Activated T-helper 1 cell treated with anti-CD3 and anti-CD28 coated beads, Interleukin-2, amount 50 U/mL, for 16 hours (primary cell): ENCODE measurements around the gene LTBP3.

Experiments used
- DNase-seq, 2 donors: peaks; one replicate each; pipeline ENCODE4 v3.0.0-alpha.2; 2020; ENCODE audit warnings: low read depth in 1 of 2, low spot score in 1 of 2

Gene LTBP3

DNA sequence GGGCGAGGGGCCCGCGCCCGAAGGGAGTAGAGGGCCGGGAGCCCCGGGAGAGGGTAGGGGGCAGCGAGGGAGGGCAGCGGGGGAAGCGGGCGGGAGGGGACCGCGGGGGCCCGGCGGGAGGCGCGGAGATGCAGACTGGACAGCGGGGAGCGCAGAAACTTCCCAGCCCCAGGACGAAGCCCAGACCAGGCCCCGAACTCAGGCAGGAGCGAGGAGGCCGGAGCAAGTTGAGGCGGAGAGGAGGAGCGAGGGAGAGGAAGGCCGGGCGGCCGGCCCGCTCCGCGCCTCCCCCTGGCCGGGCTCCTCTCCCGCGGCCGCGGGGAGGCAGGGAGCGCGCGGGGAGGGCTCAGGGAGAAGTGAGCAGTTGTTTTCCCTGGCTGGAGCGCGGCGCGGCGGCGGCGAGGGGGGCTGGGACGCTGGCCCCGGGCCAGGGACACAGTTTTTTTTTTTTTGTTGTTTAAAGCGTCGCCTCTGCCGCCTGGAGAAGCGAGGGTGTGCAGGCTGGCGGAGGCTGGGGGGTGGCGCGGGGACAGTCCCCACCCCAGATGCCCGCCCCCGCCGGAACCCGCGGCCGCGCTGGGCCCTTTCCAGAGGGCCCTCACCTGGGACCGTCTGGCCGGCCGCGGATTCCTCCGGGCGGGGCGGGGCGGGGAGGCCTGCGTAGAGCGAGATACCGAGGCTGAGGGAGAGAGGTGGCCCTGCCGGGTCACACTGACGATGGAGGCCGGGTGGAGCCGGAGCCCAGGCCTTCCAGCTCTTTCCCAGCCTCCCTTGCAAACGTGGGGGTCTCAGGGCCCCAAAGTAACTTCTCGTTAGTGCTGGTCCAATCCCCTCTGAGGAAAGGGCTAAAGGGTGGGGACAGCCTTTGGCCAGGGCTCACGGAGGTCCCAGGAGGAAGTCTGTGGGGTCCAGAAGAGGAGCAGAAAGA lies at the start of gene LTBP3:
Gene LTBP3 (minus strand): TSS at position 358 of the 928 bp plus-strand sequence. CDS start 400 bp downstream, outside the sequence.
- DNase-seq = no peak

DNA sequence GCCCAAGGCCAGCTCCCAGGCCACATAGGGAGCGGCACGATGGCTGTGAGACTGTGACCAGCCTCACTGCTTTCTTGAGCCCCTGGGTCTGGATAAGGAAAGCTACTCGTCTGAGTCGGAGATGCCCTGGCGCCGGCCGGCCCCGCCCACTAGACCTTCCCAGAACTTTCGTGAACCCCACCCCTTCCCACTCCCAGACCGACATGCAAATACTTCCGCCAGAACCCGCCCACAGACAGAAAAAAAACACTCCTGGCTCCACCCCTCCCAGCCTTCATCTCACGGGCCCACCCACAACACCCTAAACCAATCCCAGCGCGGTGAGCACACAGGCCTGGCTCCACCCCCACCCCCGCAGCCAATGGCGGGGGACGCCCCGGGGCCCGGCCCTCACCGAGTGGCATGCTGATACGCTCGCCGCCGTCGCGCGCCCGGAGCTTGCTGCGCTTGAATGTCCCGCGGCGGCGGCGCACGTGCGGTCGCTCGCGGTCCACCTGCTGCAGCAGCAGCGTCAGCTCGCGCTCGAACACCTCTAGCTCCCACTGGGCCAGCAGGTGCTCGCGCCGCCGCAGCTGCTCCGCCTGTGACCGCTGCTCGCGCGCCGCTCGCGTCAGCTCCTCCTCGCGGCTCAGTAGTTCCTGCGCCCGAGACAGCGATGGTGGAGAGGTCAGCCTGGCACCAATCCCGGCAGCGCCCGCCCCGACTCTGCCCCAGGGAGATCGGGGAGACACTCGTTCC lies 48.9 kb upstream of the LTBP3 start:
- no peak for DNase-seq

DNA sequence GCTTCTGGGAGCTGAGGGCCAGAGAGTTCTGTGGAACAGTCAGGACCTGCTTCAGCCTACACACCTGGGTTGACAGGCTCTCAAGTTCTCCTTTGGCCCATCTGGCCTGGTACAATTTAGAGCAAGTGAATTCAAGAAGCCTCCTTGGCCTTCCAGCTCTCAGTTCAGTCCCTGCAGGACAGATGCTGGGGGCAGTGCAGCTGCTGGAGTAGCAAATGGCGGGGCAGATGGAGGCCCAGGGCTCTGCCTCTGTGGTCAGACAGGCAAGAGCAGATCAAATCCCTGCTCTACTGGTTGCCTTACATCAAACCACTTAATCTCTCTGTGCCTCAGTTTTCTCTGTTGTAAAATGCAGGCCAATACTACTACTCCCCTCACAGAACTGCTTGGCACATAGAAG lies 46.1 kb upstream of the LTBP3 start:
- no peak for DNase-seq

DNA sequence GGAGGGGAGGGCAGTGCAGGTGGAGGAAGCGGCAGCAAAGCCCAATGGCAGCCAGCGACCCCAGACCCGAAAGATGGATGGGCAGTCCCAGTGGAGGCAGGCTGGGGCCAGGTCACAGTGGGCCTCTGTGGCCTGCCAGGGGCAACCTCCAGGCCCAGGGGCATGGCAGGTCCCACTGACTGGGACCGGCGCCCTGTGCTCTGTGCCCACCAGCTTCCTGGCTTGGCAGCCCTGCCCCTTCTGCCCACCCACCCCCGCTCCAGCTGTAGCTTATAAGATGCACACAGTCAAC lies 41.7 kb upstream of the LTBP3 start:
- no peak for DNase-seq

DNA sequence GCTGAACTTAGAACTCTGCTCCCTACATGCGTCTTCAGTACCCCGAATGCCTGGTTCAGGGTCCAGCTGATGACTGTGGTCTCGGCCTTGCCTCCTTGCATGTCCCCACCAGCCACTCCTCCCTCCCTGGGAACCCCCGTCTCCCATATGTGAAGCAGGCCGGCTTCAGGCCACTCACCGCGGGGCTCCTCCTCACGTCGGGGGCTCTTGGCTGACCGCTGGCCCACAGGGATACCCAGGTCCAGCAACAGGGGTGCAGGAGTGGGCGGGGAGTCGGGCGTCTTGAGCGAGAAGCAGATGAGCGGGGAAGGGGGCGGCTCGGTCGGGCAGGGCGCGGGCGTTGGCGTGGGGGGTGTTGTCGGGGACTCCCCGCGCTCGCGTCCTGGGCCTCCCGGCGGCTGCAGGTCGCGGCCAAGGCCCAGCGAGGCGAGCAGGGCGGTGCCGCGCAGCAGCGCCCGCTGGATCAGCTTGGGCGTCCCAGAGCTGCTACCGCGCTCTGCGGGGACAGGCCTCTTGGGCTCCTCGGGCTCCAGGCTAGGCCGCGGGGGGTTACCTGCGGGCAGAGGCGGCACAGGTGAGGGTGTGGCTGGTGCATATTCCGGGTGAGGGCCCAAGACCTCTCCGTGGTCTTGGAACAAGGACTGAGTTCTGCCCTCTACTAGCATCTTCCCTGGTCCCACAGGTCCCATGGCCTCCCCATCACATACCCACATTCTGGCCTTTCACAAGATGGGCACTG lies 41.2 kb upstream of the LTBP3 start:
- no peak for DNase-seq

DNA sequence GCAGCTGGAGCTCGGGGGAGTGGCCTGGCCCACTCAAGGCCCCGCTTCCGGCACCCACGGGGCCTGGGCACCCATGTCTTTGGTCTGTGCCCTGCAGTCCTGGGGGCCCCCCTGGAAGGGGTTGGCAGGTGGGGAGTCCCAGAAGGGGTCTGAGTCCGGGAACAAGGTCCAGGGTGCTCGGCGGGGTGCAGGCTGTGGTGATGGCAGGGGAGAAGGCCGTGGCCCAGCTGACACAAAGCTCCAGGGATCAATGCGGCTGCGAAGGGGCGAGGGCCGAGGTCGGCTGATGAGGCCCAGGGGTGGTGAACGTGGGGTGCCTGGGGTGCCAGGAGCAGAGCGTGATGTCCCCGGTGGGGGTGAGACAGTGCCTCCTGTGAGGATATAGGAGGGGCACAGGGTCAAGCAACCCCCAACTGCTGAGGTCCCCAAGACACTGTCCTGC lies 40.1 kb upstream of the LTBP3 start:
- DNase-seq = no peak

DNA sequence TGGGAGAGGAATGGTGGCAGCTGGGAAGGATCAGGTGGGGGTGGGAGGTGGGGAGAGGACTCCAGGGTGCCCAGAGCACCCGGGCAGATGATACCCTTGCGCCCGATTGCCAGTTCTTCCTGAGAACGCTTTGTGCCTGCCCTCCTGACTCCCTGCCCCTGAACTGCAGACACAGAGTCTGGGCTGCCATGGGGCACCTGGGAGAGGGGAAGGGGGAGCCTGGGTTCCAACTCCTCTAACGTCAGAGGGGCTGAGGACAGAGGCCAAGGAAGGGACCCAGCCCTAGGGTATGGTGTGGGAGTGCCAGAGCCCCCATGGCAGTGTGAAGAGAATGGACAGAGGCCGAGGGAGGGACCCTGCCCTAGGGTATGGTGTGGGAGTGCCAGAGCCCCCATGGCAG lies 38.4 kb upstream of the LTBP3 start:
- no peak for DNase-seq

DNA sequence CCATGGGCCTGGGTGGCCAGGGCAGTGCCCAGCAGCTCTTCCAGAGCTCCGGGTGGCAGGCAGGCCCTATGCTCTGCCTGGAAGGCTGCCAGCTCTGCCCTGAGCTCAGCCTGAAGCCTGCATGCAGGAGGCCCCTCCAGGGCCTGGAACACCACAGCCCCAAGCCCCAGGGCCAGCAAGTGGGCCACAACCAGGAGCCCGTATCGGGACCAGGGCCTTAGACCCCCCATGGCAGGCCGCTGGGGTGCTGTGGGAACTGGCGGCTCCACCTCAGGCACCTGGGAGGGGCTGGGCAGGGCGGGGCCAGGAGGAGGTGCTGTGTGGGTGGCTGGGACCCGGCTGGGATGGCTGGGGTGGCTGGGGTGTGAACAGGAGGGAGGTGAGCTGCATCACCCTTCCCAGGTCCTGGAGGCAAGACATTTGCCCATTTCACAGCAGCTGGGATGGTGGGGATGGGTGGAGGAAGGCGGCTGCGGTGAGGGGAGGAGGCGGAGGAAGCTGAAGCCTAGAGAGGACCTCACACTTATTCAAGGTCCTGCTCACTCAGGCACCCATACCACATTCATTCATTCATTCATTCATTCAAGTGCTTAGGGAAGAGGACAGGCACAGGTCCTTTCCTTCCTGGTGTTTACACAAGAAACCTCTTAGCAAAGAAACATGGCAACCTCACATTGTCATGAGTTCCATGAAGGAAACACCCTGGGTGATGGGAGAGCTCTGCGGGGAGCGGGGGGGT lies 37.6 kb upstream of the LTBP3 start, which contains the start of gene KCNK7:
Gene KCNK7 (minus strand): TSS at position 258 of the 739 bp plus-strand sequence. CDS start 28 bp downstream, at position 230.
- DNase-seq = no peak

DNA sequence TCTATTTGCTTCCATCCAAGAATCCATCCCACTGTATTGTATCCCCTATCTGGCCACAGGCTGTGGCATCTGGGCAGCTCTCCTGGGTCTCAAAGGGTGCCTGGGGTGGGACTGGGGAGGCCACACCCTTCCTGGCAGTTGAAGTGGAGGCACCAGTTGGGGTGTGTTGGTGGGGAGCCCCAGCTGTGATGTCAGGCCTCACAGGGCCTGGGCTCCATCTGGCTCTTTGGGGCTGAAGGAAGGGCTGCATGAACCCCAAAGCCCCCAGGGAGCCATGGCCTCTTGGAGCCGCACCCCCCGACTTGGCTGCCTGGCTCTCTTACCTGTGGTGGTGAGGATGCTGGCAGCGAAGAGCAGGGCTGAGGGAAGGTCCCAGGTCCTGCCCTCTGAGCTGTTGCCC lies 37.0 kb upstream of the LTBP3 start:
- no peak for DNase-seq

DNA sequence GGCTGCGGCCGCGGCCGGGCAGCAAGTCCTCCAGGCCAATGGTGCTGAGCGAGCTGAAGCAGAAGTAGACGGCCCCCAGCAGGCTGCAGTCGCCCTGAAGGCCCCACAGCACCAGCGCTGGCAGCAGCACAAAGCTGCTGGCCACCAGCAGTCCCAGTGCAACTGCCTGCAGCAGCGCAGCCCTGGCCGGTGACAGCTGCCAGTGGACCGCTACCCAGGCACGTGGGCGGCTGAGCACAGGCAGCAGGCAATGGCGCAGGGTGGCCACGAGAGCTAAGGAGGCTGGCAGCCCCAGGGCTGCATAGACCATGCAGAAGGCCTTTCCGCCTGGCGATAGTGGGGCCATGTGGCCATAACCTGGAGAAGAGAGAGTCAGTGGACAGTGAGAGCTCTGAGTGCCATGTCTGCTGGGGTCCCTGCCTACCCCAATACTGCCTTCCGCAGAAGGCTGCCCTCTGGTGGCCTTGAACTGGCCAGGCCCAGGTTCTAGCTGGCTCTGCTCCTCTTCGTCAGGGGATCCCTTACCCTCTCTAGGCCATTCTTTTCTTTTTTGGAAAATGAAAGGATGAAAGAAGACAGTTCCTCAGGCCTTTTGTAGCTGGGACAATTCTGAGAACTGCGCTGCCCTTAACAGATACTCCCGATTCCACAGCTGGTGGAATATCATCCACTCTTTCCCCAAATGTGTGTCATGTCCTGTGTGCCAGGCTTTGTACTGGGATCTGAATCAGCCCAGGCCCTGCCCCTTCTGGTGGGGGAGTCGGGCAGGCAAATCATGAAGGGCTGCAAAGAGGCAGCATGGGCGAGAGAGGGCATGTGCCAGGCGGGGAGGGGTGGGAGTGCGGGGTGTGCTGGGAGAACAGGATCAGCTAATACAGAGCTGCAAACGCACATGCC lies 35.6 kb upstream of the LTBP3 start:
- no peak for DNase-seq

DNA sequence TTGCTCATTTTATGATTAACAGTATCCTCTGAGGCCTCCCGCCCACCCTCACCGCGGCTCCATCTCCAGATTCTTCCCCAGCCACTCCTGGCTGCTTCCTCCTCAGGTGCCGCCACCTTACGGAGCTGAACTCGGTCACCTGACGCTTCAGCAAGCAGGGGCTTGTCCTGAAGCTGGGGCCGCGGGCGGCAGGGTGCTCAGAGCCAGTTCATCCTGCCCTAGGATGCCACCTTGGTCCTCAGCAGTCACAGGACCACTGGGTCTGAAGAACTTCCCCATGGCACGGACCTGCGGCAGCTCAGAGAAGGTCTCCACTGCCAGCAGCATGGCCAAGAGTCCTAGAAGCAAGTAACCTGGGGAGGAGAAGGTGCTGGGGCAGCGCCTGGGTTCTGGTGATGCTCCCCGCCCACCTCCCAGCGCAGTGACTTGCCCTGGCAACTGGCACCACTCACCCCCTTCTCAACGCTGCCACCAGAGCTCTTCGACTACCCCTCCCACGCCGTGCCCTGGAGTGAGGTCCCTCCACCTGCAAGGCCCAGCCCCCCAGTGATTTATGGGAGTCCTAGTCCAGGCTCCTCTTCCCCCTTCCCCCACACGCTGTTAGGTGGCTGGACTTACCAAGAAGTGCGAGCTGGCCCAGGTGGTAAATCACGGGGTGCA lies 34.8 kb upstream of the LTBP3 start:
- no peak for DNase-seq

DNA sequence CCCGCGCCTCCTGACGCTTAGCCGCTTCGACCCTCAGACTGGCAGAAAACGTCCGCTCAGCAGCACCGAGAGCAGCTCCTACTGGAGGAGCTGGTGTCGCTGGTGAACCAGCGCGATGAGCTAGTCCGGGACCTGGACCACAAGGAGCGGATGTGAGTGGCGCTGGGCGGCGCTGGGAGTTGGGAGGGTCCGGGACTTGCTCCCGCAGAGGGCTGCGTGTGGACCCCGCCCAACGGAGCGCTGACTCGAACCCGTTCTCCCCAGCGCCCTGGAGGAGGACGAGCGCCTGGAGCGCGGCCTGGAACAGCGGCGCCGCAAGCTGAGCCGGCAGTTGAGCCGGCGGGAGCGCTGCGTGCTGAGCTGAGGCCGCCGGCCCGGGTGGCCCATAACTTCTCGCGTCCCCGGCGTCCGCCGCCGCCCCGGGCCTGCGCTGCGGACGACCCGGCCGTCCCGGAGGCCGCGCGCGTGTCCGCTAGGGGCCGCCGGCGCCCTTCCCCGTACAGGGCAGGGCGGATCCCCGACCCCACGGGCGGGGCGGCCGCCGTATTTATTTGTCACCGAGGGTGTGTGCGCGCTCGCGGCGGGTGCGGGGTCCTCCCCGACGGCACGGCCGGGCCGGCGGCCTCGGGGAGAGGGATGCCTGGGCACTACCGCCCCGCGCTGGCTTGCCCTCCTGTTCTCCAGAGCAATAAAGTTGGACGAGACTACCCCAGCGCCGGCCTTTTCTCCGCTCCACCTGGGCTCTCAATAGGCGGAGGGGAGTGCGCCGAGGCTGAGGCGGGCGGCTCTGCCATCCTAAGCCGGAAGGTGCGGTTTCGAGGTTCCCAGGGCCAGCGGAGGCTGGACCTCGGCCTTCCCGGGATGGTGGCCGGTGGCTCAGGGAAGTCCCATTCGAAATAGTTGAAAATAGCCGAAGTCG lies 34.0 kb upstream of the LTBP3 start:
- DNase-seq = no peak

DNA sequence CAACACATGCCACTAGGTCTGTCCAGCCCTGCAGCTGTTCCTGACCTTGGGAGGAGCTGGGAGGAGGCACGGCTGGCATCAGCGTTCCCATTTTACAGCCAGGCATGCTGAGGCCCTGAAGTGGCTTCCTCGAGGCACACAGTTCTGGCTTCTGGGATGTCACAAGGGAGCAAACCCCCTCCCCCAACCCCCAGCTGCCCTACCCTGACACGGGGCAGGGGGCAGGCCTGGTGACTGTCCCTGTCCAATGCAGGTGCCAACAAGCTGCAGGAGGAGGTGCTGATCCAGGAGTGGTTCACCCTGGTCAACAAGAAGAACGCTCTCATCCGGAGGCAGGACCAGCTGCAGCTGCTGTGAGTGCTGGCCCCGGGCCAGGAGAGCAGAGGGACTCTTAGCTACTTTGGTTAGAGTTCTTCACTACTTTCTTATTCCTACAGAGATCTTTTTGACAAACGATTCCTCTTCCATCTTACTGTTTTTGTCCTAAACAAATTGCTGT lies 32.1 kb upstream of the LTBP3 start:
- no peak for DNase-seq

DNA sequence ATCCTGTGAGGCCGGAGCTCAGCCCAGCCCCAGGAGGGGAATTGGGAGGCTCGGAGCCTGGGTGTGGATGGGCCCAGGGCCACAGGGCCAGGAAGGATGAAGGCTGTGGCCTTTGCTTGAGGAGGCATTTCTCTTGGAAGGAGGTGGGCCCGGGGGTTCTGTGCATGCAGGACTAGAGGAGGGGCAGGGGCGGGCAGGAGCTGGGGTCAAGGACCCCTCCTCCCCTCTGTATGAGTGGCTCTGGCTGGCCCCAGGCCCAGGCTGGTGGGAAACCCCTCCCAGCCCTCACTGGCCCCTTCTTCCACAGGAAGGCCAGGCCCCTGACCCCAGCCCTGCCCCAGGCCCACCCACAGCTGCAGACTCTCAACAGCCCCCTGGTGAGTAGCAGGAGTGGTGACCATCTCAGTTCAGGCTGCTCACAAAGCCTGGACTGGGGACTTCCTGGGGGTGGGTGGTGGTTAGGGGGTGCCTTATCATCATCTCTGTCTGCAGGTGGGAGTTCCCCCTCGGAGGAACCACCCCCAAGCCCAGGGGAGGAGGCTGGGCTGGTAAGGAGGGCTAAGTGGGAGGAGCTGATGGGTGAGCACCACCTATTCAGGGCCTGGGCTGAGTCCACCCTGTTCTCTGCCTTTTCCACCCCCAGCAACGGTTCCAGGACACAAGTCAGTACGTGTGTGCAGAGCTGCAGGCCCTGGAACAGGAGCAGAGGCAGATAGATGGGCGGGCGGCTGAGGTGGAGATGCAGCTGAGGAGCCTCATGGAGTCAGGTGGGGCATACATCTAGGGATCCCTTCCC lies 31.5 kb upstream of the LTBP3 start:
- no peak for DNase-seq

DNA sequence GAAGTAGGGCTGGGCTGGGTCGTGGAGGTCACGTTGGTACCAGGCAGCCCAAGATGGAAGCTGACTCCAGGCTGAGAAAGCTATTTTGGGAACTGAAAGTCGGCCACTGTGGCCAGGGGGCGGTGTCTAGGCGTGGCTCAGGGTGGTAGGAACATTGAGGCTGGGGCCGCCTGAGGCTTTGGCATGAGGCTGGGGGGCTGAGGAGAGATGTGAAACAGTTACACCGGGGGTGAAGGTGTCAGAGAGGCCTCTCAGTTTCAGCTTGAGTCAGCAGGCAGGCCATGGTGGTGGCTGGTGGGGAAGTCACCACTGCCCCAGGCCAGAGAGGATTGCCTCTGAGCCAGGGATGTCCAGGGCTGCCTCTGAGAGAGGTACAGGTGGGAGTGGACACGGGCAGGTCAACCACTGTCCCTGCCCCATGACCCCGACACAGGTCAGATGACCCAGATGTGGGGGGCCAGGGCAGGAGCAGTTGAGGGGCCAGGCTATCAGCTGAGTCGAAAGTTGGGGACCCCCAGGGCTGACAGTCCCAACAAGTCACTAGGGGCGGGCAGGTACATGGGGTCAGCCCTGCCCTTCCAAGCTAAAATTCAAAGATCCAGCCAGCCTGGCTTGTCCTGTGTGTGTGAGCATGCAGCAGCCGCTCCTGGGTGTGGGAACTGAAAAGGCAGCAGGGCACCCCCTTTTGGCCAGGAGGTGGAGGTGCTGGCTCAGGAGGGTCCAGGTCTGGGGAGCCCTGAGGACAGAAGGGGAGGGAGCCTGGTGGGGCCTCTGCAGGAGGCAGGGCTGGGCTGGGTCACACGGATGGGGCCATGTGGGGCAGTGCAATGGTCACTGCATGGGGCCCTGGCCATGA lies 30.3 kb upstream of the LTBP3 start:
- peak; percentile 39 to 53 for DNase-seq

DNA sequence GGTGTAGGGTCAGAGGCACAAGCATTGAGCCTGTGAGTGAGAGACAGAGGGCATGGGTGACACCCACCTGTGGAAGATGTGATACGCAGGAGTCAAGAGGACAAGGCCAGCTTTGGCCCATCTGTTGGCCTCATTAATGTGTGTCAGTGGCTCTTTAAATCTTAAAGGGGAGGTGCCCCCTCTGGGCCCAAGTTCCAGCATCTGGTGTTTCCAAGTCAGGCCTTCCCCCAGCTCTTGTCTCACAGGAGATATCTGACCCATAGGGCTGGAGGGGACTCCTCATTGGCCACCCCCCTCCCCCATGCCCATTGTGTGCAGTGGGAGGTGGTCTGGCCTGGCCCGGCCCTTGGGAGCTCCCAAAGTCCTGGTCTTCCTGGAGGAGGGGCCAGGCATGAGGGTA lies 28.5 kb upstream of the LTBP3 start:
- DNase-seq = no peak
